Measurements from ENCODE around the gene SLC12A4. TPM values are rescaled to one million over a fixed set of nuclear protein-coding genes. Genes with fewer than 3 reads are reported as not detected.

Gene SLC12A4
- total and polyA plus RNA-seq, 2 of the 13 experiments (the other 11 are each of a cell fraction or from before 2014, with no cell fraction given), result 65.1 to 84.3 TPM

DNA sequence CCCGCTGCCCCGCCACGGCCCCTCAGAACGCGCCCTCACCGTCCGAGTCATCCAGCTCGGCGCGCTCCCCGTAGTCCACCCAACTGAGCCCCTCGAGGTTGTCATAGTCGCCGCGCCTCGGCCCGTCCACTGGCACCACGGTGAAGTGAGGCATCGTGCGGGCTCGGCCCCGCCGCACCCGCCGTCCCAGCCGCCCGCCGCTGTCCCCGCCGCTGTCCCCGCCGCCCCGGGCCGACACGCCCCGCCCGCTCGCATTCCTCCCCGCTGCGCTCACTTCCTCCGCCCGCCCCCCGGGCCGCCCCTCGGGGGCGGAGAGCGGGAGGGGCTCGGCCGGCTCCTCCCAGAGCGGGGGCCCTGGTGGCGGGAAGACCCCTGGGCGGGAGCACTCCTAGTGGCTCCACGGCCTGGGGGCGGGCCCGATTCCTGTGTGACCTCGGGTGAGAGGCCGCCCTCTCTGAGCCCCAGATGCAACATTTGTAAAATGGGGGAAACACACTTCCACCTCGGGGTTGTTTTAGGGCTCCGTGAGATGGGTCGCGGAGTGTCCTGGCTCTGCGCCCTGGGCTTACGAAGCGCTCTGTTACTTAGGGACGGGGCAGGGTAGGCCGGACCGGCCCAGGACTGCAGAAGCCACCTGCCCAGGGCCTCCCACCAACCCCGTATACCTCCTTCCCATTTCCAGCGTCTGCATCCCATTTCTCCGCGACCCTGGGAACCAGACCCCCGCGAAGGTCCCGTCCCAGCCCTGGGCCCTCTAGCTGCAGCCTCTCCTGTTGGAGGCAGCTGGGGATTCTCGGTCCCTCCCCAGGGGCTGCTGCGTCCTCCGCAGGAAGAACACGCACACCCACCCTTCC is at the start of gene SLC12A4 (continued):
- TF ChIP-seq, protein P1, sequence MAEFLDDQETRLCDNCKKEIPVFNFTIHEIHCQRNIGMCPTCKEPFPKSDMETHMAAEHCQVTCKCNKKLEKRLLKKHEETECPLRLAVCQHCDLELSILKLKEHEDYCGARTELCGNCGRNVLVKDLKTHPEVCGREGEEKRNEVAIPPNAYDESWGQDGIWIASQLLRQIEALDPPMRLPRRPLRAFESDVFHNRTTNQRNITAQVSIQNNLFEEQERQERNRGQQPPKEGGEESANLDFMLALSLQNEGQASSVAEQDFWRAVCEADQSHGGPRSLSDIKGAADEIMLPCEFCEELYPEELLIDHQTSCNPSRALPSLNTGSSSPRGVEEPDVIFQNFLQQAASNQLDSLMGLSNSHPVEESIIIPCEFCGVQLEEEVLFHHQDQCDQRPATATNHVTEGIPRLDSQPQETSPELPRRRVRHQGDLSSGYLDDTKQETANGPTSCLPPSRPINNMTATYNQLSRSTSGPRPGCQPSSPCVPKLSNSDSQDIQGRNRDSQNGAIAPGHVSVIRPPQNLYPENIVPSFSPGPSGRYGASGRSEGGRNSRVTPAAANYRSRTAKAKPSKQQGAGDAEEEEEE (CRISPR knock-in tag; IDR thresholded peaks at IDR 0.05; ENCODE audit: borderline replicate concordance), result no peak
- peak; percentile 87; the same call in 1 of the 2 replicates for TF ChIP-seq KLF12 (CRISPR knock-in tag; IDR thresholded peaks at IDR 0.05; ENCODE audit: borderline replicate concordance)
- TF ChIP-seq ZNF558 (CRISPR knock-in tag; IDR thresholded peaks at IDR 0.05; ENCODE audit: borderline replicate concordance), result no peak
- TF ChIP-seq, protein P2, sequence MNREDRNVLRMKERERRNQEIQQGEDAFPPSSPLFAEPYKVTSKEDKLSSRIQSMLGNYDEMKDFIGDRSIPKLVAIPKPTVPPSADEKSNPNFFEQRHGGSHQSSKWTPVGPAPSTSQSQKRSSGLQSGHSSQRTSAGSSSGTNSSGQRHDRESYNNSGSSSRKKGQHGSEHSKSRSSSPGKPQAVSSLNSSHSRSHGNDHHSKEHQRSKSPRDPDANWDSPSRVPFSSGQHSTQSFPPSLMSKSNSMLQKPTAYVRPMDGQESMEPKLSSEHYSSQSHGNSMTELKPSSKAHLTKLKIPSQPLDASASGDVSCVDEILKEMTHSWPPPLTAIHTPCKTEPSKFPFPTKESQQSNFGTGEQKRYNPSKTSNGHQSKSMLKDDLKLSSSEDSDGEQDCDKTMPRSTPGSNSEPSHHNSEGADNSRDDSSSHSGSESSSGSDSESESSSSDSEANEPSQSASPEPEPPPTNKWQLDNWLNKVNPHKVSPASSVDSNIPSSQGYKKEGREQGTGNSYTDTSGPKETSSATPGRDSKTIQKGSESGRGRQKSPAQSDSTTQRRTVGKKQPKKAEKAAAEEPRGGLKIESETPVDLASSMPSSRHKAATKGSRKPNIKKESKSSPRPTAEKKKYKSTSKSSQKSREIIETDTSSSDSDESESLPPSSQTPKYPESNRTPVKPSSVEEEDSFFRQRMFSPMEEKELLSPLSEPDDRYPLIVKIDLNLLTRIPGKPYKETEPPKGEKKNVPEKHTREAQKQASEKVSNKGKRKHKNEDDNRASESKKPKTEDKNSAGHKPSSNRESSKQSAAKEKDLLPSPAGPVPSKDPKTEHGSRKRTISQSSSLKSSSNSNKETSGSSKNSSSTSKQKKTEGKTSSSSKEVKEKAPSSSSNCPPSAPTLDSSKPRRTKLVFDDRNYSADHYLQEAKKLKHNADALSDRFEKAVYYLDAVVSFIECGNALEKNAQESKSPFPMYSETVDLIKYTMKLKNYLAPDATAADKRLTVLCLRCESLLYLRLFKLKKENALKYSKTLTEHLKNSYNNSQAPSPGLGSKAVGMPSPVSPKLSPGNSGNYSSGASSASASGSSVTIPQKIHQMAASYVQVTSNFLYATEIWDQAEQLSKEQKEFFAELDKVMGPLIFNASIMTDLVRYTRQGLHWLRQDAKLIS (CRISPR knock-in tag; IDR thresholded peaks at IDR 0.05), result no peak
- peak; percentile 72; the same call in 1 of the 2 replicates for TF ChIP-seq NRL (CRISPR knock-in tag; IDR thresholded peaks at IDR 0.05; ENCODE audit: borderline replicate concordance)
- no peak for TF ChIP-seq ZBTB42 (CRISPR knock-in tag; IDR thresholded peaks at IDR 0.05)
- no peak for TF ChIP-seq FOSL1 (CRISPR knock-in tag; IDR thresholded peaks at IDR 0.05; ENCODE audit: borderline replicate concordance)
- TF ChIP-seq KLF9 (CRISPR knock-in tag; IDR thresholded peaks at IDR 0.05; ENCODE audit: low read depth), result peak; percentile 52; the same call in 1 of the 2 replicates
- TF ChIP-seq, protein P3, sequence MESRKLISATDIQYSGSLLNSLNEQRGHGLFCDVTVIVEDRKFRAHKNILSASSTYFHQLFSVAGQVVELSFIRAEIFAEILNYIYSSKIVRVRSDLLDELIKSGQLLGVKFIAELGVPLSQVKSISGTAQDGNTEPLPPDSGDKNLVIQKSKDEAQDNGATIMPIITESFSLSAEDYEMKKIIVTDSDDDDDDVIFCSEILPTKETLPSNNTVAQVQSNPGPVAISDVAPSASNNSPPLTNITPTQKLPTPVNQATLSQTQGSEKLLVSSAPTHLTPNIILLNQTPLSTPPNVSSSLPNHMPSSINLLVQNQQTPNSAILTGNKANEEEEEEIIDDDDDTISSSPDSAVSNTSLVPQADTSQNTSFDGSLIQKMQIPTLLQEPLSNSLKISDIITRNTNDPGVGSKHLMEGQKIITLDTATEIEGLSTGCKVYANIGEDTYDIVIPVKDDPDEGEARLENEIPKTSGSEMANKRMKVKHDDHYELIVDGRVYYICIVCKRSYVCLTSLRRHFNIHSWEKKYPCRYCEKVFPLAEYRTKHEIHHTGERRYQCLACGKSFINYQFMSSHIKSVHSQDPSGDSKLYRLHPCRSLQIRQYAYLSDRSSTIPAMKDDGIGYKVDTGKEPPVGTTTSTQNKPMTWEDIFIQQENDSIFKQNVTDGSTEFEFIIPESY (CRISPR knock-in tag; IDR thresholded peaks at IDR 0.05), result no peak
- no peak for TF ChIP-seq ZNF335 (CRISPR knock-in tag; IDR thresholded peaks at IDR 0.05)
- peak; percentile 99 for TF ChIP-seq PCBP1 (IDR thresholded peaks at IDR 0.05; ENCODE audit: borderline replicate concordance, low read depth, low read length)
- TF ChIP-seq, protein P4, sequence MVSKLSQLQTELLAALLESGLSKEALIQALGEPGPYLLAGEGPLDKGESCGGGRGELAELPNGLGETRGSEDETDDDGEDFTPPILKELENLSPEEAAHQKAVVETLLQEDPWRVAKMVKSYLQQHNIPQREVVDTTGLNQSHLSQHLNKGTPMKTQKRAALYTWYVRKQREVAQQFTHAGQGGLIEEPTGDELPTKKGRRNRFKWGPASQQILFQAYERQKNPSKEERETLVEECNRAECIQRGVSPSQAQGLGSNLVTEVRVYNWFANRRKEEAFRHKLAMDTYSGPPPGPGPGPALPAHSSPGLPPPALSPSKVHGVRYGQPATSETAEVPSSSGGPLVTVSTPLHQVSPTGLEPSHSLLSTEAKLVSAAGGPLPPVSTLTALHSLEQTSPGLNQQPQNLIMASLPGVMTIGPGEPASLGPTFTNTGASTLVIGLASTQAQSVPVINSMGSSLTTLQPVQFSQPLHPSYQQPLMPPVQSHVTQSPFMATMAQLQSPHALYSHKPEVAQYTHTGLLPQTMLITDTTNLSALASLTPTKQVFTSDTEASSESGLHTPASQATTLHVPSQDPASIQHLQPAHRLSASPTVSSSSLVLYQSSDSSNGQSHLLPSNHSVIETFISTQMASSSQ (IDR thresholded peaks at IDR 0.05; ENCODE audit: low read depth), result no peak; the same call in 1 of the 2 replicates
- TF ChIP-seq, protein P4 (CRISPR knock-in tag; IDR thresholded peaks at IDR 0.05; ENCODE audit: borderline replicate concordance), result peak; percentile 63; the same call in 1 of the 2 replicates
- TF ChIP-seq RNF2 (conservative IDR thresholded peaks at IDR 0.05; ENCODE audit: low read depth), result no peak
- TF ChIP-seq ZSCAN29 (CRISPR knock-in tag; conservative IDR thresholded peaks at IDR 0.05), result peak; percentile 8; the same call in 1 of the 2 replicates
- peak; percentile 33 to 40; a peak in 2 of 4 replicates for TF ChIP-seq NR2F1 (CRISPR knock-in tag; IDR thresholded peaks at IDR 0.05)
